Gastroesophageal sphincter (tissue), 4 donors: ENCODE data around the gene TBC1D13. TPM values are rescaled to one million over a fixed set of nuclear protein-coding genes. Genes with fewer than 3 reads are reported as not detected.
A peak's percentile ranks its signal among the peaks of the same experiment; 100 is the strongest.

Experiments used
- ATAC-seq: fragments of 150-250 bp; one replicate; pipeline ENCODE4 v1.9.1; 2016; ENCODE audit warnings: mild to moderate bottlenecking, moderate library complexity
- H3K27ac ChIP-seq, 4 donors: fragments of 200-600 bp; sonication (generic) in 3 of 4; 1 replicate in 3 of 4; 2 replicates in 1 of 4; pipeline ENCODE4 v1.5.1; 2016 to 2019
- H3K27me3 ChIP-seq: fragments of 200-600 bp; sonication (generic); one replicate; pipeline ENCODE4 v1.5.1; 2019
- H3K36me3 ChIP-seq, 2 donors: fragments of 200-600 bp; sonication (generic); one replicate each; pipeline ENCODE4 v1.5.1; 2019; ENCODE audit warnings: control low read depth in 1 of 2
- H3K4me1 ChIP-seq, 3 donors: fragments of 200-600 bp; sonication (generic); 1 replicate in 2 of 3; 2 replicates in 1 of 3; pipeline ENCODE4 v1.5.1; 2016 to 2019; ENCODE audit warnings: control low read depth in 2 of 3
- H3K4me3 ChIP-seq, 2 donors: fragments of 200-600 bp; sonication (generic); one replicate each; pipeline ENCODE4 v1.5.1; 2019; ENCODE audit warnings: mild to moderate bottlenecking in 1 of 2, moderate library complexity in 1 of 2
- H3K9me3 ChIP-seq, 3 donors: fragments of 200-600 bp; sonication (generic); one replicate each; pipeline ENCODE4 v1.5.1; 2017 to 2019; ENCODE audit warnings: control low read depth in 2 of 3
- EP300 ChIP-seq: sonication (generic); formaldehyde crosslinking; IDR thresholded peaks from one replicate; pipeline ENCODE4 v1.6.1; 2017; ENCODE audit warnings: antibody characterized with exemption, mild to moderate bottlenecking
- POLR2A ChIP-seq, 2 donors: fragments of 450-650 bp; IDR thresholded peaks; one replicate each; pipeline ENCODE4 v1.6.1; 2017; ENCODE audit warnings: antibody characterized with exemption in 2 of 2, mild to moderate bottlenecking in 2 of 2, moderate library complexity in 1 of 2
- POLR2AphosphoS5 ChIP-seq: sonication (generic); formaldehyde crosslinking; IDR thresholded peaks from one replicate; pipeline ENCODE4 v1.6.1; 2017; ENCODE audit warnings: antibody characterized with exemption
- WGBS, 2 donors: methylation state at CpG; one replicate each; pipeline ENCODE4 v1.1.5; 2018; ENCODE audit warnings: low coverage in 1 of 2; 5-methylcytosine and 5-hydroxymethylcytosine counted together
- total RNA-seq, 4 donors: library from RNA; depleted of rRNA; stranded (reverse); fragments of >200 nt; gene quantifications; one replicate each; pipeline ENCODE4 v1.1.0, GENCODE V29; 2016
- TF ChIP-seq, protein P1 (sequence below), 4 experiments: fragments of 200-600 bp in 2 of 4; fragments of 450-650 bp in 2 of 4; sonication (generic) in 1 of 4; IDR thresholded peaks; one replicate each; pipeline ENCODE4 v1.5.1; 2017 to 2019; ENCODE audit warnings: antibody characterized with exemption in 4 of 4, mild to moderate bottlenecking in 2 of 4, moderate library complexity in 2 of 4

TBC1D13 gene
- total RNA-seq, 4 donors from 2014 or later, result 13.2 to 40.9 (median 17.7) TPM

DNA sequence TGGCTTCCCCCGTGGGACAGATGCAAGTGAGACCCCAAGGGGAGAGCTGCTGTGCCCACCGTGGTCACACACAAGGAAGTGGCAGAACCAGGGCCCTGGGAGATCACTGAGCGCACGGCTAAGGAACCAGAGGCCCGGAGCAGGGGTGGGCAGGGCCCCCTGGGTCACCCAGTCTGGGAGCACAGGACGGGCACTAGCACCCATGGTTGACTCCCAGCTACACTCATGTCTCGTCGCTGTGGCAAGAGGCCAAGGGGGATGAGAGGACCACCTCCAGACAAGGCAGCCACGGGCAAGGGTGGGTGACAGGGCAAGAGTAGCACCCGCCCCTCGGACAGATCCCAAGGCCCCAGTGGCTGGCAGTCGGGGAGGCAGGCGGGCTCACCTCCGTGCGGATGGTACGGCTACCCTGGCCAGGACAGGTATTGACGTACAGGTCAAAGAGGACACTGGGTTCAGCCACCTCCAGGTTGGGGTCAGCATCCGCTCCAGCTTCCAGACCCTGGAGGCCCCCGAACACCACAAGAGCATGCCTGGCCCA is 36.4 kb downstream of the TBC1D13 start:
- no peak for ATAC-seq
- peaks cover 0 to 30% (median 11%) of the 10 kb centered on the region in 3 donors for H3K4me1 ChIP-seq
- H3K27me3 ChIP-seq, result no peaks in the 10 kb centered on the region
- no peak overlapping the region for H3K27ac ChIP-seq
- no peak for TF ChIP-seq EP300
- 93 to 100% methylated on average over 1 to 3 of the region's 19 CpGs for WGBS, 2 donors
- H3K4me3 ChIP-seq, result no peak overlapping the region
- H3K9me3 ChIP-seq, result no peaks in the 10 kb centered on the region
- peaks cover 0 to 78% of the 10 kb centered on the region in 2 donors for H3K36me3 ChIP-seq

DNA sequence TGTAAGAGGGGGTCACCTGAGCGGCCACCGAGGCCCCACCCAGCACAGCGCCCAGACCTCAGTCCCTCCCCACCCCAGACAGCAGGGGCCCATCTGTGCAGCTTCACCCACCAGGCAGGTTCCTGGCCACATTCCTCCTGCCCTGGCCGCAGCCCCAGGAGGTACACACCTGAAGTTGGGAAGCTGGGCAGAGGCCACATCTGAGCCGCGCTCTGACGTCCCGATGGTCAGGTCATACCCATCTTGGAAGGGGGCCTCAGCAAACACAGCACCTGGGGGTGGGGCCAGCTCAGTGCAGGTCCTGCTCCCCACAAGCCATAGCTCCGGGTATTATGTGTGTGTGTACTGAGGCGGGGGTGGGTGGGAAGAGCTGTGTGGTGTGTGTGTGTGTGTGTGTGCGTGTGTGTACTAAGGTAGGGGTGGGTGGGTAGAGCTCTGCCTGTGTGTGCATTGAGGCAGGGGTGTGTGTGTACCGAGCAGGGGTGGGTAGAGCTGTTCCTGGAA is 36.9 kb downstream of the TBC1D13 start:
- no peaks in the 10 kb centered on the region for H3K9me3 ChIP-seq
- H3K36me3 ChIP-seq, result peaks cover 0 to 78% of the 10 kb centered on the region in 2 donors
- no peak overlapping the region for H3K4me3 ChIP-seq
- WGBS, 2 donors, result 43% methylated on average over 2 of the region's 12 CpGs; no CpG with 5 or more reads in 1 of the 2 donors
- no peaks in the 10 kb centered on the region for H3K27me3 ChIP-seq
- TF ChIP-seq, protein P1, sequence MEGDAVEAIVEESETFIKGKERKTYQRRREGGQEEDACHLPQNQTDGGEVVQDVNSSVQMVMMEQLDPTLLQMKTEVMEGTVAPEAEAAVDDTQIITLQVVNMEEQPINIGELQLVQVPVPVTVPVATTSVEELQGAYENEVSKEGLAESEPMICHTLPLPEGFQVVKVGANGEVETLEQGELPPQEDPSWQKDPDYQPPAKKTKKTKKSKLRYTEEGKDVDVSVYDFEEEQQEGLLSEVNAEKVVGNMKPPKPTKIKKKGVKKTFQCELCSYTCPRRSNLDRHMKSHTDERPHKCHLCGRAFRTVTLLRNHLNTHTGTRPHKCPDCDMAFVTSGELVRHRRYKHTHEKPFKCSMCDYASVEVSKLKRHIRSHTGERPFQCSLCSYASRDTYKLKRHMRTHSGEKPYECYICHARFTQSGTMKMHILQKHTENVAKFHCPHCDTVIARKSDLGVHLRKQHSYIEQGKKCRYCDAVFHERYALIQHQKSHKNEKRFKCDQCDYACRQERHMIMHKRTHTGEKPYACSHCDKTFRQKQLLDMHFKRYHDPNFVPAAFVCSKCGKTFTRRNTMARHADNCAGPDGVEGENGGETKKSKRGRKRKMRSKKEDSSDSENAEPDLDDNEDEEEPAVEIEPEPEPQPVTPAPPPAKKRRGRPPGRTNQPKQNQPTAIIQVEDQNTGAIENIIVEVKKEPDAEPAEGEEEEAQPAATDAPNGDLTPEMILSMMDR (IDR thresholded peaks at IDR 0.05), result no peak
- TF ChIP-seq POLR2AphosphoS5 (no peak), EP300 (no peak), POLR2A (IDR thresholded peaks at IDR 0.05) (no peak)
- ATAC-seq, result no peak
- no peak overlapping the region for H3K27ac ChIP-seq
- peaks cover 0 to 33% (median 13%) of the 10 kb centered on the region in 3 donors for H3K4me1 ChIP-seq

DNA sequence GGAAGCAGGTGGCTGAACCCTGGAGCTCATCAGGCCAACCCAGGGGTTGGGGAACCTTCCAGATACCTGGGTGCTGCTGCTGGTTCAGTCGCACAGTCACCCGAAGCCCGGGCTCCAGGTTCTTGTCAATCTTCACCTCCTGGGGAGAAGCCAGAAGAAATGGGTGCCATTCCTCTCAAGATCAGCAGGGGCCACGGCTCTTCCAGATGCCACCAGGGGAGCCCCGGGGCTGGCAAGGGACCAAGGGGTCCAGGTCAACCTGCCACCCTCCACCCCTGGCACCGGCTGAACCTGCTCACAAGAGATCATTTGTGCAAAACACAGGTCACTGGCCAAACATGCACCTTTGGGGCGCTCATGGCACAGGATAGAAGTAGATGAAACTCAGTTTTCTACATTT is 37.9 kb downstream of the TBC1D13 start:
- Histone ChIP-seq H3K36me3 (peaks cover 0 to 78% of the 10 kb centered on the region in 2 donors), H3K4me3 (no peak overlapping the region), H3K27ac (no peak overlapping the region), H3K4me1 (peaks cover 0 to 29% (median 6%) of the 10 kb centered on the region in 3 donors), H3K27me3 (no peaks in the 10 kb centered on the region), H3K9me3 (no peaks in the 10 kb centered on the region)
- no peak for TF ChIP-seq POLR2AphosphoS5
- TF ChIP-seq, protein P1 (IDR thresholded peaks at IDR 0.05), result no peak
- TF ChIP-seq EP300, result no peak
- no peak for TF ChIP-seq POLR2A (IDR thresholded peaks at IDR 0.05)
- no peak for ATAC-seq
- WGBS, 2 donors, result 88 to 100% methylated on average over 1 to 2 of the region's 7 CpGs

DNA sequence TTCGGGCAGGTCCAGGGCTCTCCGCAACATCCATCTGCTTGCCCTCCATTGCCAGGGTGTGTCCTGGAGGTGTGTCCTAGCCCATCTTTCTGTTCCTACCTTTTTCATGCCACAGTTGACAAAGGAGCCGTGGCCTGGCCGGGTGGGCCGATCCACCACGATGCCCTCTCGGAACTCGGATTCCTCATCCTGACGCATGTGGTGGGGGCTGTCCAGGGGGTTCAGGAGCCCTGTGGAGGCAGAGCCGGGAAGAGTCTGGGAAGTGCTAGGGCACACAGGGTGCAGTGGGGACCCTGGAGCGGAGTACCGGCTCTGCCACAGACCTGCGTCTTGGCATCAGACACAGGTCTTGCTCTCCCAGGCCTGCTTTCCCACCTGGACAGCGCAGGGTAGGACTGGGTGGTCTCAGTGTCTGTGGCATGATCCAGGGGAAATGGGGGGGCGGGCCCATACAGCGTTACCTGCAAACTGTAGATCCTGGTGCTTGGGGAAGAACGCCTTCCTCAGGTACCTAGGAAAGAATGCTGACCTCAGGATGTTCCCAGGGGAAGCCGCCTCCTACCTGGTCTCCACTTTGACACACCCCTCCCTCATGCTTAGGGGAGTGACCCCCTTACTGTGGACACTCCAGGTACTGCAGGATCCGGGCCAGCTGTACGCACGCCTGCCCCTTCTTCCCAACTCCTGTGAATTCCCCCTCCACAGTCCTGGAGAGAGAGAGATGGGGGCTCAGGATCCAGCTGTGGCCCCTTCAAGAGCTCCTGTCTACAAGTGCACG is 39.1 kb downstream of the TBC1D13 start:
- H3K36me3 ChIP-seq, result peaks cover 0 to 71% of the 10 kb centered on the region in 2 donors
- TF ChIP-seq, protein P1 (IDR thresholded peaks at IDR 0.05), result no peak
- TF ChIP-seq EP300 (no peak), POLR2A (IDR thresholded peaks at IDR 0.05) (no peak), POLR2AphosphoS5 (no peak)

DNA sequence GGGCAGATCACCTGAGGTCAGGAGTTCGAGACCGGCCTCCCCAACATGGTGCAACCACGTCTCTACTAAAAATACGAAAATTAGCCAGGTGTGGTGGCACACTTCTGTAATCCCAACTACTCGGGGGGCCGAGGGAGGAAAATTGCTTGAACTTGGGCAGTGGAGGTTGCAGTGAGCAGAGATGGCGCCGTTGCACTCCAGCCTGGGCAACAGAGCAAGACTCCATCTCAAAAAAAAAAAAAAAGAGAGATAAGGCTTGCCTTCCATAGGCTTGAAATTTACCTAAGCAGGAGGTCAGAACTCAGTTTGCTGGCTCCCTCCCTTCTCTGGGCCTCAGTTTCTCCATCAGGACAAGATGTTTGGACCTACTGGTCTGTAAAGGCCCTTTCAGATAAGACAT is 41.2 kb downstream of the TBC1D13 start:
- Histone ChIP-seq H3K4me1 (peaks cover 0 to 26% (median 4%) of the 10 kb centered on the region in 3 donors), H3K36me3 (peaks cover 0 to 55% of the 10 kb centered on the region in 2 donors), H3K27ac (peak overlapping the region in 1 of 4 donors; percentile 82), H3K4me3 (no peak overlapping the region), H3K27me3 (no peaks in the 10 kb centered on the region), H3K9me3 (no peaks in the 10 kb centered on the region)
- WGBS, 2 donors, result 82 to 100% methylated on average over 1 to 7 of the region's 8 CpGs
- no peak for ATAC-seq
- TF ChIP-seq EP300, result no peak
- TF ChIP-seq POLR2AphosphoS5, result no peak
- TF ChIP-seq POLR2A (IDR thresholded peaks at IDR 0.05), result no peak
- TF ChIP-seq, protein P1 (IDR thresholded peaks at IDR 0.05), result no peak

More for the DNA sequence above, 39.1 kb downstream of the TBC1D13 start:
- Histone ChIP-seq H3K9me3 (no peaks in the 10 kb centered on the region), H3K4me3 (no peak overlapping the region), H3K4me1 (peaks cover 0 to 26% (median 4%) of the 10 kb centered on the region in 3 donors), H3K27me3 (no peaks in the 10 kb centered on the region), H3K27ac (no peak overlapping the region)
- no peak for ATAC-seq
- WGBS, 2 donors, result 96% methylated on average over 4 of the region's 22 CpGs; no CpG with 5 or more reads in 1 of the 2 donors
